Activated T-cell treated with anti-CD3 and anti-CD28 coated beads, Interleukin-2, amount 50 U/mL, for 4 hours (primary cell): Measurements from ENCODE around the gene SMS. TPM values are rescaled to one million over a fixed set of nuclear protein-coding genes. Genes with fewer than 3 reads are reported as not detected.
"Not testable (repeated sequence)": the region's sequence is repeated elsewhere in the genome, so short reads cannot be mapped to it uniquely, and the experiment has no call there.

Experiments
- ATAC-seq, 2 donors: fragments of 200-7000 bp; cut with Tn5 transposase; one replicate each; pipeline ENCODE4 v1.10.0; 2021
- DNase-seq: peaks from one replicate; pipeline ENCODE4 v3.0.0-alpha.2; 2020
- H3K27me3 Mint-ChIP-seq: one replicate; pipeline ENCODE4 v1.8.0; 2021; ENCODE audit warnings: low read depth, mixed read lengths
- H3K36me3 Mint-ChIP-seq: one replicate; pipeline ENCODE4 v1.8.0; 2022; ENCODE audit warnings: mixed read lengths; ENCODE audit not compliant: insufficient read depth
- H3K4me1 Mint-ChIP-seq: one replicate; pipeline ENCODE4 v1.8.0; 2021; ENCODE audit warnings: low read depth, mixed read lengths
- H3K4me3 Mint-ChIP-seq: one replicate; pipeline ENCODE4 v1.8.0; 2021; ENCODE audit warnings: mild to moderate bottlenecking, moderate library complexity, mixed read lengths
- H3K9me3 Mint-ChIP-seq: one replicate; pipeline ENCODE4 v1.8.0; 2021; ENCODE audit warnings: mixed read lengths
- total RNA-seq, 3 donors: library from RNA; stranded (reverse); gene quantifications; one replicate each; pipeline ENCODE4 v1.2.1, GENCODE V29; 2021

SMS gene
- total RNA-seq, 3 donors from 2014 or later = 78.4 to 109 (median 92.2) TPM

DNA sequence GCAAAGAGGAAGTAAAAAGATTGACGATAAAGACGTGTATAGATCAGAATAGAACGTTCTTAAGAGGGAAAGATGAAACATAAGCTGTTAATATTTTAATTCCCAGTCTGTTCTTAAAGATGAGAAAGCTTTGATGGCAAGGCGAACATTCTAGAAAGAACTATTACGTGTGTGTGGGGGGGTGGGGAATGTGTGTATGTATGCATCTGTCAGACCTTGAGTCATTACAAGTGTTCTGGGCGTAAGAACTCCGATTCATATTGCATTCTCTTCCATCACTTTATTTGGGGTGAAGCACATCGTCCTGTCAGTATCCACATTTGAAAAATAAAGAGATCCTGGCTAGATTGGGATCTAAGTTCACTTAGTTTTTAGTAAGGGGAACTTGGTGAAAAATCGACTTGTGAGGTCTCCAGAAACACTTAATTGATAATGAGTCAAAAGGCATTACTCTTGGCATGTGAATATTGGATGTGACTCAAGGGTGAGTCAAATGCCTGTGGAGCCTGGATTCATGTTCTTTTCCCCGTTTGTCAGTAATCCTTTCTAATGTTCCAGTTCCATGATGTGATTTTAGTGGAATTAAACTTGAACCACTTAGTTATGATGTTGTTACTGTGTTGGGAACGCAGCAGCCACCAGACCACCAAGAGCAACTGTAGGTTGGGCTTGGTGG is 3.1 kb downstream of the SMS start:
- no peaks in the 10 kb centered on the region for H3K27me3 Mint-ChIP-seq
- DNase-seq (no peak), ATAC-seq (no peak)
- peaks cover 4% of the 10 kb centered on the region for H3K36me3 Mint-ChIP-seq
- H3K4me1 Mint-ChIP-seq = peaks cover 49% of the 10 kb centered on the region
- peak overlapping the region; percentile 65 for H3K4me3 Mint-ChIP-seq
- no peaks in the 10 kb centered on the region for H3K9me3 Mint-ChIP-seq

DNA sequence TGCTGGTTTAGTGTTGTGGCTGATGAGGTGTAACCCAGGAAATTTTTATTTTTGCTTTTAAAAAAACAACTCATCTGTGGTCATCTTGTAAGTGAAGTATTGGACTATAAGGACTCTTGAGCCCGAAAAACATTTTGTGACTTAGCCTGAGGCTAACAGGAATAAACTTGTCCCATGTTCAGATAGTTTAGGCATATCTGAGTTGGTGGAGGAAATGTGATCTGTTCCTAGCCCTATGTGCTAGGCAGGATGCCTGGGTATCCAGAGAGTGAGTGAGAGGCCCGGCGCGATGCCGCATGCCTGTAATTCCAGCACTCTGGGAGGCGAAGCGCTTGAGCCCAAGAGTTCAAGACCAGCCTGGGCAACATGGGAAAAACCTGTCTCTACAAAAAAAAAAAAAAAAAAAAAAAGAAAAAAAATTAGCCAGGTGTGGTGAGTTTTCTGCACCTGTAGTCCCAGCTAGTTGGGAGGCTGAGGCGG is 3.7 kb downstream of the SMS start:
- H3K4me3 Mint-ChIP-seq = no peak overlapping the region

DNA sequence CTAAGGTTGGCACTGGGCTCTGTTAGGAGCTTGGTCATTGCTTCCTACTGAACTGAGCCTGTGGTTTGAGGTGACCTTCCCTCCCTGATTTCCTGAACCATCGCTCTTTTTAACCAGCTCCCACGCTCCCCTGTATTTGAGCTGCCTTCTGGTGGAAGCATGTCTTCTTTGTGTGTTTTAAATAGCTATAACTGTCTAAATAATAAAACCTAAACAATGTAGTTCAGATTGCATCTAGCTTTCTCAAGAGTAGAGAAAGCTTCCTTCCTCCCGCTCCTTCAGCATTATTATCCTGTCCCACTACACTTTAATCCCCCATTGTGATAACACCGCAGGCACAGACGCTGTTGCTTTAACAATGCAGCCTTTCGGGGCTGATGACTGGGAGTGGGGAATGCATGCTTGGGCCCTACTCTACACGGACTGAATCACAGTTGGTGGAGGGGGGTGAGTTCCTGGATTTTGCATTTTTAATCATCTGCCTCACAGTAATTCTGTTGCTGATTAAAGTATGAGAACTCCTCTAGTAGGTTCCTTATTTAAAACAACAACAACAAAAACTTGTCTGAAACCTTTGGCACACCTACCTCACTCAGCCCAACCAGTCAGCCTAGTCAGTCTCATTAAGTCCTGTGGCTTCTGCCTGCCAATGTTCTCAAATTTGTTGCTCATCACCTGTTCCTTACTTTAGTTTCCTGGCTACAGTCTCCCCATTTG is 6.6 kb downstream of the SMS start:
- H3K4me3 Mint-ChIP-seq = no peak overlapping the region
- peaks cover 52% of the 10 kb centered on the region for H3K4me1 Mint-ChIP-seq

More for the DNA sequence above, 3.7 kb downstream of the SMS start:
- Mint-ChIP-seq H3K9me3 (no peaks in the 10 kb centered on the region), H3K36me3 (peaks cover 4% of the 10 kb centered on the region), H3K27me3 (no peaks in the 10 kb centered on the region), H3K4me1 (peaks cover 51% of the 10 kb centered on the region)
- ATAC-seq (no peak), DNase-seq (no peak)

DNA sequence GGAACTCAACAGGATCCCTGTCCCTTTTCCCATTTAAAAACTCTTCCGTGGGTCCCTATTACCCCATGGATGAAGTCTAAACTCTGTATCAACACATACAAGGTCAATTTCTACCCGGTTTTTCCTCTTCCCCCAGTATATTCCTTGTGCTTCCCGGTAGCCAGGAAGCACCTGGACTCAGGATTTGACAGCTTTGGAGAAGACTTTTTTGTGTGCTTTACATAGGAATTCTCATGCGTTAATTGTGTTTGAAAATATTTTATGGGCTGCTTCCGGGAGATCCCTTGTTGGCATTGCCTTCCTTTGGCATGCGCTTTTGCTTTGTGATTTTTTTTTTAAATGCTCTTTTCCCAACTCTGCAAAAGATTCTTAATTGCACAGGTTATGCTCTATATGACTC is 7.2 kb downstream of the SMS start:
- Mint-ChIP-seq H3K9me3 (no peaks in the 10 kb centered on the region), H3K4me3 (no peak overlapping the region), H3K4me1 (peaks cover 49% of the 10 kb centered on the region), H3K36me3 (peaks cover 4% of the 10 kb centered on the region), H3K27me3 (no peaks in the 10 kb centered on the region)
- ATAC-seq (no peak), DNase-seq (no peak)

More for the DNA sequence above, 6.6 kb downstream of the SMS start:
- no peaks in the 10 kb centered on the region for H3K9me3 Mint-ChIP-seq
- peaks cover 4% of the 10 kb centered on the region for H3K36me3 Mint-ChIP-seq
- no peaks in the 10 kb centered on the region for H3K27me3 Mint-ChIP-seq
- ATAC-seq = peak in 1 of 2 donors; percentile 38
- DNase-seq = no peak

DNA sequence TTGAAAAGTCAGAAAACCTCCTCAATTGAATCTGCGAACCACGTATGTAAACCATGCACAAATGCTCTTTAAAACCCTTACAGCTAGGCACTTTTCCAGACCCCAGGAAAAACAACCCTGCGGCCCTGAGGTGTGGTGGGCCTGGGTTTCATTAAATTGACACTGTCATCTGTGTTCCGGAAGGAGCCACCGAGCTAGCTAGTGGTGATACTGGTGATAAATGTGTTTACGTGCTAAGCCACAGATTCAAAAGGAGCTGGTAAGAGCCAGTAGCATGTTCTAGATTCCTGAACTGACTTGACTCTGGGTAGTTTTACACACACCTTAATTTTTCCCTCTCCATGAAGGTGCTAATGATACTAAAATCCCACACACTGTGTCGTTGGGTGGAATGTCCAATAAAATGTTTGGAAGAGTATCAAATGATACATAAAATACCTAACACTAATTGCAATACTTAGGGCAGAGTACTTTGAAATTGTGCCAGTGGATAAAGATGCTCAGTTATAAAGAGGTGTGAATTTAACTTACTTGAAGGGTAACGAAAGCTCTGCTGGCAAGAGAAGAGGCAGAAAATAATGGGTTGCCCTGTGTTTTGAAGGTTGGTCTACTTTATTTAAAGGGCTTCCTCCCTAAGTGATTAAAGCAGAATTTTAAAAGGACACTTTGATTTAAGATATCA is 8.5 kb downstream of the SMS start:
- Mint-ChIP-seq H3K36me3 (no peaks in the 10 kb centered on the region), H3K4me3 (no peak overlapping the region), H3K27me3 (no peaks in the 10 kb centered on the region), H3K9me3 (no peaks in the 10 kb centered on the region), H3K4me1 (peaks cover 36% of the 10 kb centered on the region)
- ATAC-seq (no peak), DNase-seq (no peak)

DNA sequence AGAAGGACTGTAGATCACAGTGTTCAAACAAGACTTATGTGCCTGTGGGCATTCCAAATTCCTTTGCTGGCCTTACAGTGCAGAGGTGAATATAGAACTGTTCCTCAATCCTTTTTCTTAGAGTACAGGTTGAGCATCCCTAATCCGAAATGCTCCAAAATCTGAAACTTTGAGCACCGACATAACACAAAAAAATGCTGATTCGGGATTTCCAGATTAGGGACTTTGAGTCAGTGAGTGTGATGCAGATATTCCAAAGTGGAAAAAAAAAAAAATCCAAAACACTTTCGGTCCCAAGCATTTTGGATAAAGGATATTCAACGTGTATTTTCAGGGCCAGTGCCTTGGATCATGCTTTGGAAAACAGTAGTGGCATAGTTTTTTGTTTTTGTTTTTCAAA is 9.2 kb downstream of the SMS start:
- no peaks in the 10 kb centered on the region for H3K9me3 Mint-ChIP-seq
- DNase-seq (no peak), ATAC-seq (no peak)
- no peaks in the 10 kb centered on the region for H3K36me3 Mint-ChIP-seq
- peaks cover 36% of the 10 kb centered on the region for H3K4me1 Mint-ChIP-seq
- H3K27me3 Mint-ChIP-seq = no peaks in the 10 kb centered on the region
- no peak overlapping the region for H3K4me3 Mint-ChIP-seq

DNA sequence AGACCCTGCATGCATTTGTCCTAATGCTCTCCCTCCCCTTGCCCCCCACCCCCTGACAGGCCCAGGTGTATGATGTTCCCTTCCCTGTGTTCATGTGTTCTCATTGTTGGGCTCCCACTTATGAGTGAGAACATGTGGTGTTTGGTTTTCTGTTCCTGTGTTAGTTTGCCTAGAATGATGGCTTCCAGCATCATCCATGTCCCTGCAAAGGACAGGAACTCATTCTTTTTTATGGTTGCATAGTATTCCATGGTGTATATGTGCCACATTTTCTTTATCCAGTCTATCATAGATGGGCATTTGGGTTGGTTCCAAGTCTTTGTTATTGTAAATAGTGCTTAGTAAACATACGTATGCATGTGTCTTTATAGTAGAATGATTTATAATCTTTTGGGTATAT is 10.0 kb downstream of the SMS start:
- H3K9me3 Mint-ChIP-seq, ATAC-seq, DNase-seq, H3K36me3 Mint-ChIP-seq, H3K27me3 Mint-ChIP-seq, H3K4me3 Mint-ChIP-seq: not testable (repeated sequence)
- H3K4me1 Mint-ChIP-seq = peaks cover 37% of the 10 kb centered on the region

DNA sequence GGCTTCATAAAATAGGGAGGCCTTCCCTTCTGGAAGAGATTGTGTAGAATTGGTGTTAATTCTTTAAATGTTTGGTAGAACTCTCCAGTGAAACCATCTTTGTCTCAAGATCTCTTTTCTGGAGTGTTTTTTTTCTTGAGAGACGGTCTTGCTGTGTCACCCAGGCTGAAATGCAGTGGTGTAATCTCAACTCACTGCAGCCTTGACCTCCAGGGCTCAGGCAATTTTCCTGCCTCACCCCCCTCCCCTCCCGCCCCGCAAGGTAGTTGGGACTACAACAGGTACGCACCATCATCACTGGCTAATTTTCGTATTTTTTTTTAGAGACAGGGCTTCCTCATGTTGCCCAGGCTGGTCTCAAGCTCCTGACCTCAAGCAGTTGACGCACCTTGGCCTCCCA is 12.1 kb downstream of the SMS start:
- peaks cover 27% of the 10 kb centered on the region for H3K4me1 Mint-ChIP-seq
- DNase-seq (no peak), ATAC-seq (no peak)
- H3K27me3 Mint-ChIP-seq = no peaks in the 10 kb centered on the region
- H3K9me3 Mint-ChIP-seq = no peaks in the 10 kb centered on the region
- H3K4me3 Mint-ChIP-seq = no peak overlapping the region
- no peaks in the 10 kb centered on the region for H3K36me3 Mint-ChIP-seq

DNA sequence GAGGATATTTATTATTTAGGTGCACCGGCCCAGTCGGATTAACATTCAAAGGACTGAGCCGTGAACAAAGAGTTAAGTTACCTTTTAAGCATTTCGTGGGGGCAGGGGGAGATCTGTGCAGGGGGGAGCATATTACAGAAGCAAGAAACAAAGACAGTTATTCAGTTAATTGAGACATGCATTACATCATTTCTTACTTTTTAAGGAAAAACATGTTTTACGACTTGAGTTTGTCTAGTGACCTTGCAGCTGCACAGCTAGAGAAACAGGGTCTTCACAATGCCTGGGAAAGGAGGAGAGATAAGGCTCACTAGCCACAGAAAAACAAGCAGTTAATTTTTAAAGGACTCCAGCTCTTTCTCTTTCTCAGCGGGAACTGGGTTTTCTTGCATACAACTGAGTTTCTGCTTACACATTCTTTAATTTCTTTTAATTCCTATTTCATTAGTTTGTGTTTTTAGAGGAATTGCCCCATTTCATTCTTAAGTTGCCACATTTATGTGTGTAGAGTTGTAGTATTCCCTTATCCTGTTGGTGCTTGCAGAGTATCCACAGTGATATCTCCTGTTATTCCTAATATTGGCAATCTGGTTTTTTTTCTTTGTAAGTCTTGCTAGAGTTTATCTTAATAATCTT is 12.8 kb downstream of the SMS start:
- not testable (repeated sequence) for DNase-seq, H3K4me3 Mint-ChIP-seq
- peaks cover 30% of the 10 kb centered on the region for H3K4me1 Mint-ChIP-seq

DNA sequence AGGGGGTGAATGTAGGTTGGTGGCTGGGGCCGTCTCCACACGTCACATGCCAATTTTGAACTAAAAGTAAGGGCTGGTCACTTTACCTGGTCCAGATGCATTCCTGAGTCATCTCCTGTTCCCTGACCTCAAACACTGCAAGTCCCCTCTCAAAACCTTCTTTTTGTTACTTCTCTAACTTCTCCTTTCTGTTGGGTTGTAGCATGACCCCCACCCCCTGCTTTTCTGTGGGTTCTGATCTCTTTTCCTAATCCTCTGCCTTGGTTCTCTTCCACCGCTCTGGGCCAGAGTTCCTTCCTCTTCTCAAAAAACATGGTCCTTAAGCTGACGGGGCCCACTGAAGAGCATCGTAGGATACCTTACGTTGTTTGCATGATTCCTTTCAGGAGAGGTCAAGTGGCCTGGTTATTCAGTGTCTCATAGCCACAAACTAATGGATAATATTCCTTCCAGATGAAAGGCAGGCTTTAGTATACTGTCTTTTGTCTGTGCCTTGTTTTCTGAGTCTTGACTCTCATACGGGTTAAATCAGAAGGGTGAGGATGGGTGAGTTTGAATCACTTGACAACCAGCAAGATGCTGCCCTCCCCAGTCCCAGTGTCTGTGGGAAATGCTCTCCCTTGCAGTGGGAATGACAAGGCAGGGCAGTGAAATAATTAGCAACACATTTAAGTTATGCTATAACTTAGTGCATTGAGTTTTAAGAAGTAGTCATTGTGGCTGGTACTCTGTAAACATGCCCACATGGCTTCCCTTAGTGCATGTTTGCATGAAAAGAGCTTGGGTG is 15.1 kb downstream of the SMS start:
- ATAC-seq (no peak), DNase-seq (no peak)
- H3K36me3 Mint-ChIP-seq = no peaks in the 10 kb centered on the region
- peaks cover 41% of the 10 kb centered on the region for H3K4me1 Mint-ChIP-seq
- no peaks in the 10 kb centered on the region for H3K27me3 Mint-ChIP-seq
- no peaks in the 10 kb centered on the region for H3K9me3 Mint-ChIP-seq
- H3K4me3 Mint-ChIP-seq = no peak overlapping the region

More for the DNA sequence above, 12.8 kb downstream of the SMS start:
- not testable (repeated sequence) for H3K9me3 Mint-ChIP-seq, H3K27me3 Mint-ChIP-seq, H3K36me3 Mint-ChIP-seq, ATAC-seq

DNA sequence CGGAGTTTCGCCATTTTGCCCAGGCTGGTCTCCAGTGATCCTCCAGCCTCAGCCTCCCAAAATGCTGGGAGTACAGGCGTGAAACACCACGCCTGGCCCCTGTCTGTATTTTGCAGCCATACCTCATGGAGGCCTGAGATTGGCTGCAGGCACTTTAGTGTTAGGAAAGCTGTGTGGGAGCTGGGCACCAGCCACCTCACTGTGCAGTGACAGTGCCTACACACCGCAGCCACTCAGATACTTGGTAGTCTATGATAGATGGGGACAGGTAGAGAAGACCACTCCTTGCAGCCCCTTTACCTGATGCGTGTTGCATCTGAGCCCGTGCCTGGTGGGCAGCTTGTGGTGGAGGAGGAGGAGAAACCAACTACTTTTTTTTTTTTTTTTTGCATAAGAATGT is 16.3 kb downstream of the SMS start:
- ATAC-seq (no peak), DNase-seq (no peak)
- Mint-ChIP-seq H3K27me3 (no peaks in the 10 kb centered on the region), H3K36me3 (no peaks in the 10 kb centered on the region), H3K9me3 (no peaks in the 10 kb centered on the region), H3K4me3 (no peak overlapping the region), H3K4me1 (peaks cover 40% of the 10 kb centered on the region)

DNA sequence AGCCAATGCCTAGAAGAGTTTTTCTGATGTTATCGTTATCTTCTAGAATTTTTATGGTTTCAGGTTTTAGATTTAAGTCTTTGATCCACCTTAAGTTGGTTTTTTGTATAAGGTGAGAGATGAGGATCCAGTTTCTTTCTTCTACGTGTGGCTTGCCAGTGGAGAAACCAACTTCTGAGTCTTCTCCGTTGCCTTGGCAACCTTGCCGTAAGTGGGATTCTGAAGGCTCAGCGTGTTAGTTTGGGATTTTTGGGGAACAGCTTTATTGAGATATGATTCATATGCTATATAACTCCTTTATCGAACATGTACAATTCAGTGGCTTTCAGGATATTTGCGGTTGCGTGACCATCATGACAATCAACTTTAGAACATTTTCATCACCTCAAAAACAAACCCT is 17.7 kb downstream of the SMS start:
- no peak for DNase-seq
- no peaks in the 10 kb centered on the region for H3K9me3 Mint-ChIP-seq
- H3K4me1 Mint-ChIP-seq = peaks cover 43% of the 10 kb centered on the region
- H3K27me3 Mint-ChIP-seq = no peaks in the 10 kb centered on the region
- no peak overlapping the region for H3K4me3 Mint-ChIP-seq
- H3K36me3 Mint-ChIP-seq = no peaks in the 10 kb centered on the region
- ATAC-seq = no peak

DNA sequence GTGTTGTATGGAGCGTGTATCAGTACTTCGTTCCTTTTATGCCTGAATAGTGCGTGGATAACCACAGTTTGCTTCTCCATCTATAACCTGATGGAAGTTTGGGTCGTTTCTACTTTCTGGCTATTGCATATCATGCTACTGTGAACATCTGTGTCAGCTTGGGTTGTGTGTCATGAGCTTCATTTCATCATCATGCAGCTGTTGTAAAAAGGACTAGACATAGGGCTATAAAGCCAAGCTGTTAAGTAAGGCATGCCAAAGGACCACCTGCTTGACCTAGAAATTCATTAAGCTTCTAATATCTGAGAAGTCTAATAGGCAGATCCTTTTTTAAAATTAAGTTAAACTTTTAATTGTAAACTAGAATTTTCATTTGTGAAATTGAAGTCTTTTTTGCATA is 18.4 kb downstream of the SMS start:
- Mint-ChIP-seq H3K36me3 (no peaks in the 10 kb centered on the region), H3K4me3 (no peak overlapping the region), H3K4me1 (peaks cover 43% of the 10 kb centered on the region), H3K27me3 (no peaks in the 10 kb centered on the region), H3K9me3 (no peaks in the 10 kb centered on the region)
- DNase-seq = no peak
- no peak for ATAC-seq
